Astrocyte of the spinal cord (primary cell): ENCODE measurements around the gene ENOSF1.
A peak's percentile ranks its signal among the peaks of the same experiment; 100 is the strongest.

Experiments used
- DNase-seq: peaks from one replicate; pipeline ENCODE4 v3.0.0; 2011; ENCODE audit warnings: low read depth, low spot score
- H3K4me3 ChIP-seq: 2 replicates; pipeline ENCODE4 v1.5.1; 2011; ENCODE audit warnings: low read depth, mild to moderate bottlenecking, low read length, moderate library complexity
- CTCF ChIP-seq: IDR thresholded peaks from 2 replicates; pipeline ENCODE4 v1.5.1; 2012; ENCODE audit warnings: low read depth, mild to moderate bottlenecking, low read length, inconsistent platforms
- in situ Hi-C: cut with HindIII; loops from 2 replicates; pipeline ENCODE4 v1.10.0; 2017; ENCODE audit warnings: low sequenced_read_pairs

The ENOSF1 gene

GRCh38 chr18:671405-671804, 41.0 kb downstream of the ENOSF1 start:
- TF ChIP-seq CTCF = no peak
- in situ Hi-C loops = no loop called here
- DNase-seq = no peak
- no peak overlapping the region for H3K4me3 ChIP-seq

- DNase-seq = no peak
- in situ Hi-C loops = no loop called here
- H3K4me3 ChIP-seq = no peak overlapping the region
- TF ChIP-seq CTCF = no peak
Observed at GRCh38 chr18:670522-670921, 41.9 kb downstream of the ENOSF1 start.

GRCh38 chr18:669077-669476, 43.4 kb downstream of the ENOSF1 start:
- H3K4me3 ChIP-seq = no peak overlapping the region
- no peak for DNase-seq
- in situ Hi-C loops = no loop called here
- TF ChIP-seq CTCF = no peak

- TF ChIP-seq CTCF = no peak
- no peak overlapping the region for H3K4me3 ChIP-seq
- no peak for DNase-seq
- in situ Hi-C loops = no loop called here
Observed at GRCh38 chr18:668260-668659, 44.2 kb downstream of the ENOSF1 start.

- in situ Hi-C loops = no loop called here
- DNase-seq = no peak
- no peak overlapping the region for H3K4me3 ChIP-seq
- TF ChIP-seq CTCF = no peak
Observed at GRCh38 chr18:666628-667027, 45.8 kb downstream of the ENOSF1 start.

- in situ Hi-C loops = no loop called here
- DNase-seq = no peak
- H3K4me3 ChIP-seq = no peak overlapping the region
- peak; percentile 42 for TF ChIP-seq CTCF
Observed at GRCh38 chr18:666177-666576, 46.3 kb downstream of the ENOSF1 start.

GRCh38 chr18:662197-662596, 50.2 kb downstream of the ENOSF1 start:
- in situ Hi-C loops = no loop called here
- DNase-seq = no peak
- no peak for TF ChIP-seq CTCF
- H3K4me3 ChIP-seq = no peak overlapping the region
